GM18909 (cell line): Measurements from ENCODE around the gene ENOX2.

Experiments
- ATAC-seq: cut with Tn5 transposase; IDR thresholded peaks from one replicate; pipeline ENCODE4 v1.9.1; 2021; ENCODE audit warnings: mild to moderate bottlenecking; ENCODE audit not compliant: unreplicated experiment, poor library complexity

ENOX2 gene

DNA sequence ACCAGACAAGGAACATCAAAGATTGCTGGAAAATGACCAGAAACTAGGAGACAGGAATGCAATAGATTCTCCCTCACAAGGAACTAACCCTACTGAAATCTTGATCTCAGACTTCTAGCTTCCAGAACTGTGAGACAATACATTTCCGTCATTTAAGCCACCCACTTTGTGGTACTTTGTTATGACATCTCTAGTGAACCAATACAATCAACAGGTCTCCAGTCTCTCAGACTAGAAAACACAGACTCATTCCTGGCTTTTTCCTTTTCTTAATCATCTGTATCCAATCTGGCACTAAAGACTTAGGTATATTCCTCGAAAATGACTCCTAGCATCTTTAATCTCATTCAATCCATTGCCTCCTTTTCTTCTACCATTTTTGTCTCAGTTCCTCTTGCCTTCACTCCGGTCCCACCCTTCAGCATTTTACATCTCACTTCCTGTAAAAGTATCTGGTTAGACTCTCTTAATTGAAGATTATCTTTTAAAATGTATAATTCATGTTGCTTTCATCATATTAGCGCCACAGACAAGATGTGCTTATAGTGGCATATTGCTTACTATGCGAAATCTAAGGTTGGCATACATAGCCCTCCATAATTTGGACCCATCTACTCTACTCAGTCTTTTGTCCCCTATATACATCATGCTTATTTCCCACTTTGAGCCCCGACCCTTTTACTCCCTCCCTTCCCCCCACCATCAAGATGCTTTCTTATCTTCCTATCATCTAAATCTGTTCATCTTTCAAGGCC, 250.0 kb downstream of the ENOX2 start:
- no peak for ATAC-seq

GRCh38 chrX:130649738-130650137, 253.3 kb downstream of the ENOX2 start:
- ATAC-seq: no peak

- no peak for ATAC-seq
These were observed 255.5 kb downstream of the ENOX2 start for GRCh38 chrX:130647468-130647867.

DNA sequence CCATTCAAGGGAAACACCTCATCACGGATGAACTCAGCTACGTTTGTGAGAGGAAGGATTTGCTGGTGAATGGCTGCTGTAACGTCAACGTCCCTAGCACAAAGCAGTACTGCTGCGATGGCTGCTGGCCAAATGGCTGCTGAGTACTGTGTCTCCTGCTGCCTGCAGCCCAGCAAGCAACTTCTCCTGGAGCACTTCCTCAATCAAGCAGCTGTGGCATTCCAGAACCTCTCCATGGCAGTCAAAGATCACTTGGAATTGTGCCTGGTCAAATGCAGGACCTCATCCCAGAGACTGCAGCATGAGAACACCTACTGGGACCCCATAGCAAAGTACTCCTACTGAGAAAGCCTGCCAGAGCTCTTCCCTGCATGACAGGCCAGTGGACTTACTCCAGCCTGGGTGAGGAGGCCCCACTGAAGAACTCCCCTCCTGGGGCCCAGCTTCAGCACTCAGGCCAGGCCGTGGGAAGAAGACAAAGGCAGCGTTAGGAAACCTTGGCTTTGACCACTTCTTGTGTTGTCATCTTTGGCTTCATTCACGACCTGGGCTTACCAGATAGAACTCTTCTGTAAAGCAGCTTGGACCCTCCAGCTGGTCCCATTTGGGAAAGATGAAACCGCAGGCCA, 256.9 kb downstream of the ENOX2 start:
- ATAC-seq: no peak

DNA sequence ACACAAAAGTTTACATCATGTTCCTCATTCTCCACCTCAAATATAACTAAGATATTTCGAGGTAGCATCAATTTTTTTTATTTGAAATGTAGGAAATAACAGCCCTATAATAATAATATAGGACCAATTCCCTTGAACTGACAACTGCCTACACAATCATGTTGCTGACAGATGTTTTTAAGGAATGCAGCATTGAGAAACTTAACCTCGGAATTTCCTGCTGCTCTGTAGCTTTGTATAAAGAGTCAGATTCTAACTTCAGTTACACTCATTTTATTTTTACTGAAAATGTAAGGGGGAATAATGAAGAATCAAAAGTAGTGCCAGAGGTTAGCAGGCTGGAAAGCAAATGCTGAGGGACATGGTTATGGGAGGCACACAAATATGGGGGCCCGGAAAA, 265.4 kb downstream of the ENOX2 start:
- ATAC-seq: no peak

DNA sequence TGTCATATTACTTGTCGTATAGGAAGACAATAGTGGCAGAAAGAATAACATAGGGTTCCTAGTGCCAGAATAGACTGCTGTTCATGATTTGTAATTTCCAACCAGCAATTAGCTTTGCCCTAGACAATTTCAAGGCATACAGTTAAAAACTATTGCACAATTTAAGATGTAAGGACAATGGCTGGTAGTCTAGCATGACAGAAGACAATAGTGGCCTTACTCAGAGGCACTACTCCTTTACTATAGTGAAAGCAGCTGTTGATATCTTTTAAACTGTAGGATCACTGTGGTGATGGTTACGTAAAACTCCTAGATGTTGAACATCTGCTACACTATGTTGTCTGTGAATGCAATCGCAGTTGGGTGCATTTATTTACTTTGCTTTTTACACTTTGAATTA, 266.7 kb downstream of the ENOX2 start:
- no peak for ATAC-seq

DNA sequence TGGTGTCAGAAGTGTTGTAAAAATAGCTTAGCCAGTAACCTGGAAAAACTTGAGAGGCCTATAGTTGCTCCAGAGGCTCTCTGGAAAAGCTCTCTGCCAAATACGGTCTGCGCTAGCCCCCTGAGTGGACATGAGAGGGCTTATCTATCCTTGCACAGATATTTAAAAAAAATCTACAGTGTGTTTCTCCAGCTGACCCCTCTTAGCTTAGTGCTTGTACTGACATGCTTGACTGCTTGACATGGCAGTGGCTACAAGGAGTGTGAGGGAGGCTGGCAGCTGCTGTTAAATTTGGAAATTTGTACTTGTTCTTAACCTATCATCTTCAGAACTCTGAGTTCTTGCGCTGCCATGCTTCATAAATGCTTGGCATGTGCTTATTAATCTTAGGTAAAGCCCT, 272.0 kb downstream of the ENOX2 start:
- ATAC-seq: no peak

DNA sequence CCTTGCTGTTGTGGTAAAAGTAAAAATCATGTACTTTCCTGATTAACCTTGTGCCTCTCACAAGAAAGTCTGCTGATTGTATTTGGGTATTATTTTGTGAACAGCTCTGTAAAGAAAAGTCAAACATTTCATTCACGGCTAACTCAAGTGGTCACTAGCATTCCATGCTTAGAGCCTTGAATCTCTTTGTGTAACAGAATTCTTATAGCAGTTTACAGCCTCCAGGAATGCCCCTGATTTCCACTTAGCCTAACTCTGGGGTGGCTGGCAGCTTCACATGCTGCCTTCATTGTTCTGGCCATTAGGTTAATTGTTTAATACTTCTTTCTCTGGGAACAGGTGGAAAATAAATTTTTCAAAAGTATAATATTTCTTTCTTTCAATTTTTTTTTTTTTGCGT, 274.5 kb downstream of the ENOX2 start:
- no peak for ATAC-seq

DNA sequence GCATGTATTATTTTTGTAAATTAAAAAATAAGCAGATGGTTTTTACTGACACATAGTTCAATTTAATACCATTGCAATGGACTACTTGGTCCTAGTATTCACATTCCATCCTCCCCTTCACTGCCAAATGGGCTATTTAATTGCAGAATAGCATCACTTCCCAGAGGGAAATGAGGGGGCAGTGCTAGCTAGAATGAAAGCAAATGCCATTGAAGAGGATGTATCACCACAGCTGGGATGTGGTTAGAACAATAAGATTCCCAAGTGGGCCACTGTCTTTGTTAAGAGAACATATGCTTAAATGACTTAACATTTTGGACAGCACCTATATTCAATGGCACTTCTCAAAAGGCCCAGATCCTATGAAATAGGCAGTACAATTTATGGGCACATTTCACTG, 276.5 kb downstream of the ENOX2 start:
- no peak for ATAC-seq

DNA sequence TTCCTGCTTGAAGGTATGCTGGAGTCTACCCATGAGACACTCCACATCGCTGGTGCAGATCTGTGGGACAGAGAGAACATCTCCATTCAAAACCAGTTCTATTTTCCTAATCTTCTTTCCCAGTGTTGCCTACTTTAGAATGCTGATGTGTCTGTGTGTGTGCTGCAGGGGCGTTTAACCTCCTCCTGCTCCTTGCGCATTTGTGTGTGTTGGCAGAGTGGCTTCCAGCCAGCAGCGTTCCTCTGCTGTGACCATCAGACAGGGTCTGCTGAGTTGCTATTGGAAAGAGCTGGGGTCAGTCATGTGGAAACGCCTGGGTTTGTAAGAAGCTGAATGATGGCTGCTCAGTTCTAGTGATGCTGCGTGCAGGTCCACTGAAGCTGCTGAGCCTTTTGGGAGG, 277.6 kb downstream of the ENOX2 start:
- ATAC-seq: no peak

DNA sequence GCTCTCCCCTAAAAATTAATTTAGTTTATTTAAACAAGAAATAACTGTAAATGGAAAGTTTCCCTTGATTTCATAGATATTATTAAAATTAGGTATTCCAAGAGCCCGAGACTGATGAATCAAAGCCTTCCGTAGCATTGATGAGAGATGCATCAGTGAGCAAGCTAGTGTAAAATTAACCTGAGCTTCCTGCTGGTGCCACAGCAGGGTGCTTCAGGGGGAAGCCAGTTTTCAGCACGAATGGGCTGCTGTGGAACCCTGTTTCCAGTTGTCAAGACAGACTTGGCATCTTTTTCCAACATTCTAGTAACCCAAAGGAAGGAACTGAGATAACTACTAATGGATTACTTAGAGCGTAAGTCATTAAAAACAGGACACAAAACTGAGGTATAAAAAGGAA, 279.5 kb downstream of the ENOX2 start:
- ATAC-seq: peak; percentile 81

GRCh38 chrX:130615941-130616340, 287.1 kb downstream of the ENOX2 start:
- no peak for ATAC-seq

DNA sequence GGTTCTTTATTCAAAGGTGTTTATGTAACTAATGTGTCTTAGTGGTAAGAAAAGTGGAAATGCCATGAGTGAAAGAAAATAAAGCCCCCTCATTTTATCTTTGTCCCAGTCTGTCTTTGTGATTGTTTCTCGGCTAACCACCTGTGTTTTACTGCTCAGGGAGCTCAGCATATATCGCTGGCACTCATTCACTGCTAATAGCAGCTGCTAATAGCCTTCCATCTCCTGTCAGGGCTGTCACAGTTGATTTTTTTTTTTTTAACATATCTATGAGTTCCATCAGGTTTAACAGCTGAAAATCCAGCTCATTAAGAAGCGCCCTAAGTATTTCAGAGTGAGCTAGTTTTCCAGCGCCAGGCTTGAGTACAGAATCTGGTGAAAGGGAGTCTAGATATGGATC, 295.6 kb downstream of the ENOX2 start:
- no peak for ATAC-seq

DNA sequence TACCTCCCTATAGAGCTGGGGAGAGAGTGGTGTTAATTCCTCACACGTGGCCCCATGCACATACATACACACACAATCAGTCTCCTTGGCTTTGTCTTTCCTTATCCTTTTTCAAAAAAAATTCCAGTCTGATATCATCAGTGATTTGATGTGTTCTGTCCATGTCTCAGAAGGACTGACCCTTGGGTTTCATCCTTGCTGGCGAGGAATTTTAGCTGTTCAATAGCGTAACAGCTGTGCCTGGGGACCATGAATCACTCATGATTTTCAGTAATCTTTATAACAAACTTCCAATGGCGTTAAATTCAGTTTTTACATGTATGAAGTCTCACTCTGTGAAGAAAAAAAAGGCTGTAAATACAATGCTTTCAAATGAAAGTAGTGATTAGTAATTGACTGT, 296.6 kb downstream of the ENOX2 start:
- no peak for ATAC-seq

GRCh38 chrX:130604882-130605281, 298.1 kb downstream of the ENOX2 start:
- no peak for ATAC-seq

- ATAC-seq: no peak
These were observed 308.5 kb downstream of the ENOX2 start for GRCh38 chrX:130594453-130594916.

GRCh38 chrX:130593911-130594310, 309.1 kb downstream of the ENOX2 start:
- no peak for ATAC-seq

GRCh38 chrX:130592204-130592603, 310.8 kb downstream of the ENOX2 start:
- ATAC-seq: no peak

- no peak for ATAC-seq
These were observed 324.1 kb downstream of the ENOX2 start for GRCh38 chrX:130578906-130579305.

DNA sequence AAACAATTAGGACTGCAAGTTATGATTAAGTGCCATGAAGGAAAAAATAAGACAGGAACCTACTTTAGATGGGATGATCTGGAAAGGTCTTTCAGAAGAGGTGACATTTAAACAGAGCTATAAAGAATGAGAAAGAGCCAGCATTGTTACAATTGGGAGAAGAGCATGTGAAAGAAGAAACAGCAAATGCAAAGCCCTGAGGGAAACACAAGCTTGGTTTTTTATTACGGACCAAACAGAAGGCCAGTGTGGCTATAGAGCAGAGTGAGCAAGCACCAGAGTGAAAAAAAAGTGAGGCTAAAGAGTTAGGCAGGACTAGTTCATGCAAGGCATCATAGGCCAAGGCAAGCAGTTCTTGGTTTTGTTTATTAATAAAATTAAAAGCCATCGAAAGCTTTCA, 325.6 kb downstream of the ENOX2 start:
- ATAC-seq: no peak

- peak; percentile 85 for ATAC-seq
These were observed 327.1 kb downstream of the ENOX2 start for GRCh38 chrX:130575831-130576389.
